Myocyte (in vitro differentiated cells): ENCODE data around the gene FUBP3. TPM values are rescaled to one million over a fixed set of nuclear protein-coding genes. Genes with fewer than 3 reads are reported as not detected.

ENCODE experiments used
- DNase-seq: peaks from one replicate; pipeline ENCODE4 v3.0.0-alpha.2; 2012; ENCODE audit warnings: low read depth
- polyA plus RNA-seq: library from polyadenylated mRNA; unstranded; fragments of >200 nt; gene quantifications from one replicate; pipeline ENCODE4 v1.2.1, GENCODE V29; 2012; ENCODE audit warnings: missing spikeins
- total RNA-seq: library from RNA; depleted of rRNA; stranded (reverse); fragments of >200 nt; gene quantifications from 2 replicates; pipeline ENCODE4 v1.2.3, GENCODE V29; 2014

Gene FUBP3
- total RNA-seq: 37.1 and 45.7 TPM in 2 replicates
- polyA plus RNA-seq: 48.9 TPM

GRCh38 chr9:130578865-130579737, at the start of gene FUBP3:
TSS of gene FUBP3 (plus strand) at chr9:130579577. CDS start at chr9:130579681, 104 bp downstream.
- DNase-seq: peak; percentile 95

GRCh38 chr9:130530938-130531337, 48.4 kb upstream of the FUBP3 start:
- DNase-seq: peak; percentile 78

GRCh38 chr9:130531670-130532069, 47.7 kb upstream of the FUBP3 start:
- DNase-seq: no peak

GRCh38 chr9:130532426-130533080, 46.8 kb upstream of the FUBP3 start:
- no peak for DNase-seq

- DNase-seq: no peak
Observed at GRCh38 chr9:130535818-130536521, 43.4 kb upstream of the FUBP3 start.

GRCh38 chr9:130536701-130537107, 42.7 kb upstream of the FUBP3 start:
- DNase-seq: no peak

- no peak for DNase-seq
Observed at GRCh38 chr9:130537346-130538050, 41.9 kb upstream of the FUBP3 start.

- peak; percentile 60 for DNase-seq
Observed at GRCh38 chr9:130539420-130540223, 39.8 kb upstream of the FUBP3 start.

GRCh38 chr9:130541533-130541932, 37.8 kb upstream of the FUBP3 start:
- DNase-seq: peak; percentile 21

- DNase-seq: no peak
Observed at GRCh38 chr9:130542038-130542437, 37.3 kb upstream of the FUBP3 start.

GRCh38 chr9:130542457-130543228, 36.7 kb upstream of the FUBP3 start:
- DNase-seq: peak; percentile 24

GRCh38 chr9:130543368-130543767, 36.0 kb upstream of the FUBP3 start:
- DNase-seq: no peak

GRCh38 chr9:130543859-130544258, 35.5 kb upstream of the FUBP3 start:
- no peak for DNase-seq

GRCh38 chr9:130544364-130544763, 35.0 kb upstream of the FUBP3 start:
- DNase-seq: no peak

GRCh38 chr9:130548103-130548502, 31.3 kb upstream of the FUBP3 start:
- no peak for DNase-seq

GRCh38 chr9:130549093-130549735, 30.2 kb upstream of the FUBP3 start:
- DNase-seq: no peak

GRCh38 chr9:130554606-130555005, 24.8 kb upstream of the FUBP3 start:
- no peak for DNase-seq

GRCh38 chr9:130555061-130555460, 24.3 kb upstream of the FUBP3 start:
- no peak for DNase-seq

- peak; percentile 10 for DNase-seq
Observed at GRCh38 chr9:130555968-130556367, 23.4 kb upstream of the FUBP3 start.
